K562 (cell line): Measurements from ENCODE around the gene KLHL29.

ENCODE experiments used
- CEBPB ChIP-seq: fragments of 450-650 bp; IDR thresholded peaks from 2 replicates; pipeline ENCODE4 v1.6.1; 2016; ENCODE audit warnings: missing genetic modification characterization, missing compliant biosample characterization
- ESRRA ChIP-seq: fragments of 450-650 bp; IDR thresholded peaks from 2 replicates; pipeline ENCODE4 v1.6.1; 2014; ENCODE audit warnings: low read depth, mild to moderate bottlenecking, moderate library complexity, borderline replicate concordance
- EZH2 ChIP-seq: IDR thresholded peaks from 2 replicates; pipeline ENCODE4 v1.6.1; 2012; ENCODE audit warnings: low read depth, mild to moderate bottlenecking, inconsistent platforms, low read length, borderline replicate concordance
- JUNB ChIP-seq: fragments of 450-650 bp; formaldehyde crosslinking; conservative IDR thresholded peaks from 2 replicates; pipeline ENCODE4 v1.4.0; 2020; ENCODE audit warnings: mild to moderate bottlenecking
- MAX ChIP-seq: sonication (generic); formaldehyde crosslinking; IDR thresholded peaks from 2 replicates; pipeline ENCODE4 v1.9.0; 2022; ENCODE audit warnings: mild to moderate bottlenecking, missing genetic modification reagents
- ZNF518B ChIP-seq: fragments of 250-450 bp; sonication (Bioruptor Pico); IDR thresholded peaks from 2 replicates; pipeline ENCODE4 v1.5.0; 2021; ENCODE audit warnings: mild to moderate bottlenecking, moderate library complexity
- ZNF75A ChIP-seq: fragments of 450-650 bp; formaldehyde crosslinking; IDR thresholded peaks from 2 replicates; pipeline ENCODE4 v1.4.0; 2020; ENCODE audit warnings: mild to moderate bottlenecking
- TF ChIP-seq, protein P1 (sequence below), 3 experiments: IDR thresholded peaks in 2 of 3; conservative IDR thresholded peaks in 1 of 3; 2 replicates each; pipeline ENCODE4 v1.5.1; 2011 to 2012; ENCODE audit warnings: low read length in 3 of 3, mild to moderate bottlenecking in 3 of 3, control low read depth in 2 of 3, improper control_type of control experiment in 1 of 3, inconsistent platforms in 1 of 3, low read depth in 1 of 3, mixed read lengths in 1 of 3, moderate library complexity in 1 of 3; ENCODE audit not compliant: insufficient read depth in 2 of 3

GRCh38 chr2:23695214-23695889 is 310.4 kb downstream of the KLHL29 start:
- TF ChIP-seq ZNF518B (CRISPR knock-in tag): no peak
- TF ChIP-seq, protein P1, sequence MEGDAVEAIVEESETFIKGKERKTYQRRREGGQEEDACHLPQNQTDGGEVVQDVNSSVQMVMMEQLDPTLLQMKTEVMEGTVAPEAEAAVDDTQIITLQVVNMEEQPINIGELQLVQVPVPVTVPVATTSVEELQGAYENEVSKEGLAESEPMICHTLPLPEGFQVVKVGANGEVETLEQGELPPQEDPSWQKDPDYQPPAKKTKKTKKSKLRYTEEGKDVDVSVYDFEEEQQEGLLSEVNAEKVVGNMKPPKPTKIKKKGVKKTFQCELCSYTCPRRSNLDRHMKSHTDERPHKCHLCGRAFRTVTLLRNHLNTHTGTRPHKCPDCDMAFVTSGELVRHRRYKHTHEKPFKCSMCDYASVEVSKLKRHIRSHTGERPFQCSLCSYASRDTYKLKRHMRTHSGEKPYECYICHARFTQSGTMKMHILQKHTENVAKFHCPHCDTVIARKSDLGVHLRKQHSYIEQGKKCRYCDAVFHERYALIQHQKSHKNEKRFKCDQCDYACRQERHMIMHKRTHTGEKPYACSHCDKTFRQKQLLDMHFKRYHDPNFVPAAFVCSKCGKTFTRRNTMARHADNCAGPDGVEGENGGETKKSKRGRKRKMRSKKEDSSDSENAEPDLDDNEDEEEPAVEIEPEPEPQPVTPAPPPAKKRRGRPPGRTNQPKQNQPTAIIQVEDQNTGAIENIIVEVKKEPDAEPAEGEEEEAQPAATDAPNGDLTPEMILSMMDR (IDR thresholded peaks at IDR 0.05 in 2 of 3, conservative IDR thresholded peaks at IDR 0.05 in 1 of 3; ENCODE audit: insufficient read depth in 2 of 3, low read depth in 1 of 3, low read length in 3 of 3): no peak
- TF ChIP-seq MAX: no peak
- no peak for TF ChIP-seq ZNF75A (CRISPR knock-in tag)
- TF ChIP-seq CEBPB (tag): no peak
- TF ChIP-seq JUNB (CRISPR knock-in tag): no peak
- no peak for TF ChIP-seq ESRRA
- no peak for TF ChIP-seq EZH2
